K562 (cell line): Measurements from ENCODE around the gene COPS8.

Experiments used
- CBX3 ChIP-seq, 2 experiments: IDR thresholded peaks; 1 replicate in 1 of 2; 2 replicates in 1 of 2; pipeline ENCODE4 v1.6.1; 2012; ENCODE audit warnings: inconsistent platforms in 2 of 2, low read length in 2 of 2, borderline replicate concordance in 1 of 2, control low read depth in 1 of 2
- DPF2 ChIP-seq: fragments of 450-650 bp; IDR thresholded peaks from 2 replicates; pipeline ENCODE4 v1.6.1; 2016
- SNAPC5 ChIP-seq: fragments of 250-450 bp; sonication (Bioruptor Pico); IDR thresholded peaks from 2 replicates; pipeline ENCODE4 v1.8.0; 2021; ENCODE audit warnings: moderate library complexity, mild to moderate bottlenecking, inconsistent platforms
- ZSCAN29 ChIP-seq: fragments of 450-650 bp; IDR thresholded peaks from 2 replicates; pipeline ENCODE4 v1.6.1; 2017

GRCh38 chr2:237043866-237044265 lies 41.8 kb upstream of the COPS8 start:
- no peak for TF ChIP-seq ZSCAN29
- no peak for TF ChIP-seq CBX3 (IDR thresholded peaks at IDR 0.05; ENCODE audit: borderline replicate concordance in 1 of 2, low read length in 2 of 2)
- no peak for TF ChIP-seq SNAPC5
- no peak for TF ChIP-seq DPF2
